Body of pancreas (tissue), 4 donors: ENCODE data around the gene LAMA2.

Experiments used
- POLR2A ChIP-seq, 3 donors: fragments of 450-650 bp; IDR thresholded peaks; one replicate each; pipeline ENCODE4 v1.6.1; 2016; ENCODE audit warnings: antibody characterized with exemption in 3 of 3, mild to moderate bottlenecking in 2 of 3
- TF ChIP-seq, protein P1 (sequence below), 7 experiments: fragments of 450-650 bp in 4 of 7; fragments of 200-600 bp in 3 of 7; sonication (generic) in 3 of 7; IDR thresholded peaks; one replicate each; pipeline ENCODE4 v1.5.1; 2016 to 2019; ENCODE audit warnings: antibody characterized with exemption in 7 of 7

DNA sequence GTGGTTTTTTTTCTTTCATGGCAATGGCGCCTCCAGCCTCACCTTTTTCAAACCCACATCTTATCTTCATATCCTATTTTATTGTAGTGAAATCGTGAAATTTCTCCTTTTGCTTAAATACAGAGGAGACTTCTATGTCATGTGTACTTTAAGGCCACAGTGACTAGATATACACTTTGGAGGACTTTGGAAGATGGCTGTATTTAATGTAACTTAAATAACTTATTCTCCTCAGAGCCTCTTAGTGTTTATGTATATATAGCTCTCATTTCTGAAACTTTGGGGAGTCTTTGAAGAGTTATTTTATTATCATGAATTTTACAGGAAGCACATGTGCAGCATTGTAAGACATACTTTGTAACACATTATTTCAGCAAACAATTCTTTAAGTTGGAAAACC is 968 bp downstream of the LAMA2 start:
- TF ChIP-seq, protein P1, sequence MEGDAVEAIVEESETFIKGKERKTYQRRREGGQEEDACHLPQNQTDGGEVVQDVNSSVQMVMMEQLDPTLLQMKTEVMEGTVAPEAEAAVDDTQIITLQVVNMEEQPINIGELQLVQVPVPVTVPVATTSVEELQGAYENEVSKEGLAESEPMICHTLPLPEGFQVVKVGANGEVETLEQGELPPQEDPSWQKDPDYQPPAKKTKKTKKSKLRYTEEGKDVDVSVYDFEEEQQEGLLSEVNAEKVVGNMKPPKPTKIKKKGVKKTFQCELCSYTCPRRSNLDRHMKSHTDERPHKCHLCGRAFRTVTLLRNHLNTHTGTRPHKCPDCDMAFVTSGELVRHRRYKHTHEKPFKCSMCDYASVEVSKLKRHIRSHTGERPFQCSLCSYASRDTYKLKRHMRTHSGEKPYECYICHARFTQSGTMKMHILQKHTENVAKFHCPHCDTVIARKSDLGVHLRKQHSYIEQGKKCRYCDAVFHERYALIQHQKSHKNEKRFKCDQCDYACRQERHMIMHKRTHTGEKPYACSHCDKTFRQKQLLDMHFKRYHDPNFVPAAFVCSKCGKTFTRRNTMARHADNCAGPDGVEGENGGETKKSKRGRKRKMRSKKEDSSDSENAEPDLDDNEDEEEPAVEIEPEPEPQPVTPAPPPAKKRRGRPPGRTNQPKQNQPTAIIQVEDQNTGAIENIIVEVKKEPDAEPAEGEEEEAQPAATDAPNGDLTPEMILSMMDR (IDR thresholded peaks at IDR 0.05), result no peak
- TF ChIP-seq POLR2A (IDR thresholded peaks at IDR 0.05), result no peak
